HG03565 (cell line): Measurements from ENCODE around the gene IL21.

Source experiments
- ATAC-seq: cut with Tn5 transposase; IDR thresholded peaks from one replicate; pipeline ENCODE4 v1.9.1; 2021; ENCODE audit warnings: mild to moderate bottlenecking, moderate library complexity; ENCODE audit not compliant: unreplicated experiment

IL21 gene

GRCh38 chr4:122635205-122635604 is 14.3 kb upstream of the IL21 start:
- ATAC-seq = peak; percentile 64

DNA sequence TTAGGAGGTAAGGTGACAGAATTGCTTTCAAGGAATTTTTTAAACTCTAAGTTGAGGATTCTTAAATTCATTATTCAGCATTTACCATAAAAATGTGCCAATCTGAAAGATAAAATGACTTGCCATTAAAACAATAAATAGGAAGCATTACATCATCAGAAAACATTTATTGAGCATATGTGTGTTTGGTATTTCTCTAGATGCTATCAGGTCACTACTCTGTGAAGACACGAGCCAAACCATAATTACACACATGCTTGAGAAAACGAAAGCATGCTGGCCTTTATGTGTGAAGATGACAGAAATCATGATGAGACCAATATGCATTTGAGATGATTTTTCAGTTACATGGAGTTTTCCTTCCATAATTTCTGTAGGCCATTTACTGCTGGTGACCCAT is 12.3 kb upstream of the IL21 start:
- no peak for ATAC-seq

GRCh38 chr4:122632396-122633143 is 11.7 kb upstream of the IL21 start:
- ATAC-seq = peak; percentile 67

- ATAC-seq = no peak
Observed at GRCh38 chr4:122625156-122625555, 4.3 kb upstream of the IL21 start.

GRCh38 chr4:122624205-122624604 is 3.3 kb upstream of the IL21 start:
- ATAC-seq = no peak

DNA sequence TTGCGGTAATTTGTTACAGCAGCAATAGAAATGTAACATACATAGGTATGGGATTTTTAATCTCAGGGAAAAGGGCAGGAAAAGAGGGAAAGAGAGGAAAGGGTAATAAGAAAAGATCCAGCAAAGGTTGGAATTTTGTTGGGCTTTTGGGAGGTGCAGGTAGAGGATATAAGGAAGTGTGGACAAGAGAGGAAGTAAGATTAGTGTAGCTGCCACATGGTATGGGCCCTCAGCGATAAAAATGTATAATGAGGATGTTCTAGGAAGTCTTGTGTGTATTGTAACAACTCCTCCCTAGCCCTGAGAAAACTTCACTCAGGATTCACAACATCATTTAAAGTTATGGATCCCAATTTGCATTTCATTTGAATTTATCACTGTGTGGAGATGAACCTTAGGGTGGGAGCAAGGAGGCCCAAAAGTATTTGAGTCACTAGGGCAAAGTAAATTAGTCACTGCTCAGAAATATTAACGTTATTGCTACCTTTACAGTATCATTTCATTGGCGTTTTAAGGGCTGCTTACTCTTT is 2.8 kb upstream of the IL21 start:
- ATAC-seq = no peak

GRCh38 chr4:122622400-122622799 is 1.5 kb upstream of the IL21 start:
- no peak for ATAC-seq

DNA sequence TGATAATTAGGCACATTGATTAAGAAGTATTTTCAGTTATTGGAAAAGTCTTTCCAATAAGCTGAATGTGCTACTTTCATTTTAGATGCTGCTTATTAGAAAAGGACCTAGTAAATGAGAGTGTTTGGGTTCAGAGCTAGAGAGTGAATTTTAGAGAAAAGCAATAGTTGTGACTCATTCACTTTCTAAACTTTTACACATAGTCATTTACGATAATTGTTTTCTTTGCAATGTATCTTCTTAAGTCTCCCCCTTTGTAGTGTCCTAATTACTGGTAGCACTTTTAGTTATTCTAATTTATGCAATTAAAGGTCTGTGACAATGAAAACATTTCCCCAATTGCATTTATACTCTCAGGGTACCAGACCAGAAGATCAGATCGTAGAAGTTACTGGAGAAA is 1.3 kb downstream of the IL21 start:
- no peak for ATAC-seq

GRCh38 chr4:122617597-122618593 is 3.0 kb downstream of the IL21 start:
- no peak for ATAC-seq

DNA sequence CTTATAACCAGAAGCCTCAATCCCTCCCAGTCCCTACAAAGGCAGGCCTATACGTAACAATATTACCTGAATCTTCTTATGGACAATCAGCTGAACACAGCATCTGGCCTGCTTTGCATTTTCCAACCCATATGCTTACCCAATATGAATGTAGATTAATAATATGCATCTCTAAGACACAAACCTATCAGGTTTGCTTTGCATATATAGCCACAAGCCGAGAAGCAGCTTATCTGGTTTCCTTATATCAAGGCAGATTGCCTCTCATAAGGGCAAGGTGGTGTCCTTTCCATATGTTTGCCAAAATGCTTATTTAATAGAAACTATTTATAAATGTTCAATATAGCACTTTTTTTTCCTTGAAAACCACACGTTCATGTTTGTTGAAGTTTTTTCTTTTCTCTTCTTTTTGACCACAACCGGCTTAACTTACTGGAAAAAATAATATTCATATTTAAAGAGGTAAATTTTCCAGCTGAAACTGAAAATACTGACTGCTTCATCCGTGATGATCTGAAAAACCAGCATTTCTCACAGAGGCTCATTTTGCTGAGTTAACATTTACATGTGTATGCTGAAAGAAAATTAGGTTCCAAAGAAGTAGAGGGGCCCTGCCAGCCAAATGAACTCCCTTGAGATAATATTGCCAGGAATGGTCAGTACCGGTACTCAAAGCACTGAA is 3.8 kb downstream of the IL21 start:
- no peak for ATAC-seq

- ATAC-seq = no peak
Observed at GRCh38 chr4:122614621-122615020, 6.2 kb downstream of the IL21 start.

DNA sequence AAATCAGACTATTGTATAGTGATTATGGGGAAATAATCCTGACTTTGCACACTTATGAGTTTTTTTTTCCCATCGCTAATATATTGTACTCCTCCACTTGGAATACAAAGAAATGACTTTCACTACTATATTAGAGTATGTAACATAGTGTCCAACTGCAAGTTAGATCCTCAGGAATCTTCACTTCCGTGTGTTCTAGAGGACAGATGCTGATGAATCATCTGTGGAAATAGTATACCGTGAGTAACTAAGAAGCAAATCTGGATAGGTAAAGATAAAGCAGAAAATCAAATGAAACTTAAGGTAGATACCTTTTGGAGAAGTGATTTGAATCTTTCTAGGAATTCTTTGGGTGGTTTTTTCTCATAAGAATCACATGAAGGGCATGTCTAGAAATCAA is 8.3 kb downstream of the IL21 start:
- ATAC-seq = no peak

GRCh38 chr4:122606364-122607043 is 14.4 kb downstream of the IL21 start:
- ATAC-seq = no peak

GRCh38 chr4:122604146-122604545 is 16.7 kb downstream of the IL21 start:
- ATAC-seq = no peak

GRCh38 chr4:122603156-122603574 is 17.7 kb downstream of the IL21 start:
- no peak for ATAC-seq

- peak; percentile 53 for ATAC-seq
Observed at GRCh38 chr4:122602277-122603142, 18.4 kb downstream of the IL21 start.

DNA sequence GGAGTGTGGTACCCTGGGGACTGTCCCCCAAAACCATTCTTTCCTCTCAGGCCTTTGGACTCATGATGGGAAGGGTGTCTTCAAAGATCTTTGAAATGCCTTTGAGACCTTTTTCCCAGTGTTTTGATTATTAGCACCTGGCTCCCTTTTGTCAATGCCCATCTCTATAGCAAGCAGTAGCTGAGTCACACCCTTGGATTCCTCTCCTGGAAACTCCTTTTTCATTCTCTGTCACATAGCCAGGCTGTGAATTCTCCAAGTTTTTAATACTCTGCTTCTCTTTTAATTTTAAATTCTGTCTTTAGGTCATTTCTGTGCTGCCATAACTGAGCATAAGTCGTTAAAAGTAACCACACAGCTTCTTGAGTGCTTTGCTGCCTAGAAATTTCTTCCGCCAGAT is 29.7 kb downstream of the IL21 start:
- no peak for ATAC-seq

DNA sequence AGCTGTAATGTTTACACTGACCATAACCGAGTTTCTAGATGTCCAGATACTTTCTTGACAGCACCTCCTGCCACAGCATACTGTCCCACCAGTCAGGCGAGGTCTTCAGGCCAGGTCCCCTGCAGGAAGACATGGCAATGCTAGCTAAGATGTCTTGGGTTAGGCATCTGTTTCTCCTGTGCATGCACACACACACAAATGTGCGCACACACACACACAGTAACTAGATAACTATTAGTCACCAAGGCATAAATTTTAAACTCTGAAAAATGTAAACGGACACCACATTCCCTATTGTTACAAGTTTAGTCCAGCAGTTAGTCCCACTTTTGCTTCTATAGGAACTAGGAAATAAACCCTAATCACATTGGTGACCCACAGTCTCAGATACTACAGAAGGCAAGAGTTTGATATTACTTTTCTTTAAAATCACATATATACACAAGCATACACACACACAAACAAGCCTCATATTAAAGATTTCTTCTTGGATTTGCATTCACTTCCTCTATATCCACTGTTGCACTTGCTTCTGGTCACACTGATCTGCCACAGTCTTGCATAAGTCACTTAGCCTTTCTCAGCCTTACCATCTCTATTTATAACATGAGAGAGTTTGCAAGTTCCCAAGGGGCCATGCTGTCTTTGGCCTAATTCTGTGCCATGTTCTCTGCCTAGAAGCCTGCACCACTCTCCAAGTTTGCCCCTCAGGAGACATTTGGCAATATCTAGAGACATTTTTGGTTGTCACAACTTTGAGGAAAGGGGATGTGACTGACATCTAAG is 32.2 kb downstream of the IL21 start:
- no peak for ATAC-seq

- ATAC-seq = peak; percentile 82
Observed at GRCh38 chr4:122584519-122584918, 36.3 kb downstream of the IL21 start.
